Neuronal stem cell (in vitro differentiated cells): ENCODE results near the gene SLC19A1.

Experiments used
- DNase-seq: peaks from one replicate; pipeline ENCODE4 v3.0.0-alpha.2; 2013; ENCODE audit warnings: low spot score
- H2AFZ ChIP-seq: one replicate; pipeline ENCODE4 v1.6.1; 2013; ENCODE audit warnings: mild to moderate bottlenecking, low read length, inconsistent platforms
- H2AK5ac ChIP-seq: 2 replicates; pipeline ENCODE4 v1.6.1; 2013; ENCODE audit warnings: low read depth, mild to moderate bottlenecking, inconsistent platforms, low read length, moderate library complexity, mixed read lengths
- H2BK120ac ChIP-seq: 2 replicates; pipeline ENCODE4 v1.6.1; 2013; ENCODE audit warnings: low read depth, mild to moderate bottlenecking, inconsistent platforms, low read length, moderate library complexity, mixed read lengths
- H2BK12ac ChIP-seq: one replicate; pipeline ENCODE4 v1.6.1; 2013; ENCODE audit warnings: low read length, inconsistent platforms
- H2BK15ac ChIP-seq: 2 replicates; pipeline ENCODE4 v1.6.1; 2013; ENCODE audit warnings: mild to moderate bottlenecking, low read length, inconsistent platforms, mixed read lengths
- H2BK5ac ChIP-seq: one replicate; pipeline ENCODE4 v1.6.1; 2013; ENCODE audit warnings: inconsistent platforms, mild to moderate bottlenecking, low read length, moderate library complexity
- H3K14ac ChIP-seq: one replicate; pipeline ENCODE4 v1.6.1; 2013; ENCODE audit warnings: low read length, inconsistent platforms
- H3K18ac ChIP-seq: 2 replicates; pipeline ENCODE4 v1.6.1; 2013; ENCODE audit warnings: low read length, inconsistent platforms
- H3K23ac ChIP-seq: 2 replicates; pipeline ENCODE4 v1.6.1; 2013; ENCODE audit warnings: low read depth, mild to moderate bottlenecking, mixed read lengths, low read length, inconsistent platforms; ENCODE audit not compliant: poor library complexity
- H3K27ac ChIP-seq: replicated peaks from 3 replicates; pipeline ENCODE4 v1.5.1; 2013; ENCODE audit warnings: low read length, inconsistent platforms
- H3K27me3 ChIP-seq, 3 experiments: 2 replicates each; pipeline ENCODE4 v1.6.1; 2013; ENCODE audit warnings: low read length in 3 of 3, mild to moderate bottlenecking in 2 of 3, inconsistent platforms in 1 of 3, low read depth in 1 of 3, mixed read lengths in 1 of 3, moderate library complexity in 1 of 3; ENCODE audit not compliant: control insufficient read depth in 3 of 3, insufficient read depth in 3 of 3
- H3K36me3 ChIP-seq, 2 donors: replicated peaks in 1 of 2; 2 replicates each; pipeline ENCODE4 v1.6.1; 2013; ENCODE audit warnings: low read length in 2 of 2; ENCODE audit not compliant: control insufficient read depth in 2 of 2, insufficient read depth in 2 of 2
- H3K4ac ChIP-seq: 2 replicates; pipeline ENCODE4 v1.6.1; 2013; ENCODE audit warnings: inconsistent platforms, mild to moderate bottlenecking, low read length, moderate library complexity
- H3K4me1 ChIP-seq, 2 donors: 1 replicate in 1 of 2; 2 replicates in 1 of 2; pipeline ENCODE4 v1.6.1; 2013; ENCODE audit warnings: low read length in 2 of 2, low read depth in 1 of 2; ENCODE audit not compliant: control insufficient read depth in 2 of 2, insufficient read depth in 1 of 2
- H3K4me2 ChIP-seq: one replicate; pipeline ENCODE4 v1.6.1; 2013; ENCODE audit warnings: mild to moderate bottlenecking, low read length, inconsistent platforms; ENCODE audit not compliant: insufficient read depth, poor library complexity, severe bottlenecking
- H3K4me3 ChIP-seq, 2 donors: 2 replicates each; pipeline ENCODE4 v1.5.1; 2013; ENCODE audit warnings: low read length in 2 of 2, mild to moderate bottlenecking in 2 of 2, inconsistent platforms in 1 of 2, moderate library complexity in 1 of 2
- H3K79me1 ChIP-seq: one replicate; pipeline ENCODE4 v1.6.1; 2013; ENCODE audit warnings: low read depth, mild to moderate bottlenecking, inconsistent platforms, low read length, moderate library complexity
- H3K9ac ChIP-seq: one replicate; pipeline ENCODE4 v1.6.1; 2013; ENCODE audit warnings: mild to moderate bottlenecking, low read depth, low read length, inconsistent platforms; ENCODE audit not compliant: poor library complexity
- H3K9me3 ChIP-seq, 2 donors: replicated peaks in 1 of 2; 2 replicates each; pipeline versions ENCODE3 to v1.6.1; 2013; ENCODE audit warnings: low read length in 2 of 2, mild to moderate bottlenecking in 2 of 2, inconsistent platforms in 1 of 2, low read depth in 1 of 2, mixed read lengths in 1 of 2, moderate library complexity in 1 of 2; ENCODE audit not compliant: control insufficient read depth in 2 of 2, insufficient read depth in 1 of 2
- H4K8ac ChIP-seq: one replicate; pipeline ENCODE4 v1.6.1; 2013; ENCODE audit warnings: low read depth, mild to moderate bottlenecking, inconsistent platforms, low read length, moderate library complexity
- H4K91ac ChIP-seq: one replicate; pipeline ENCODE4 v1.6.1; 2013; ENCODE audit warnings: low read length, low read depth, mild to moderate bottlenecking, inconsistent platforms; ENCODE audit not compliant: poor library complexity
- WGBS, 2 donors: extraction: QIAGEN DNeasy Blood & Tissue Kit; methylation state at CpG; one replicate each; pipeline ENCODE4 v1.1.7; 2013; ENCODE audit warnings: missing lambda C conversion rate in 2 of 2, mixed read lengths in 1 of 2; ENCODE audit not compliant: insufficient read length in 2 of 2, insufficient replicate concordance in 1 of 2; ENCODE audit errors: extremely low coverage in 2 of 2; 5-methylcytosine and 5-hydroxymethylcytosine counted together

The SLC19A1 gene

GRCh38 chr21:45474323-45474950 is 67.8 kb downstream of the SLC19A1 start:
- H3K4me1 ChIP-seq = peaks cover 10 to 23% of the 10 kb centered on the region in 2 donors
- peak overlapping the region; percentile 69 for H2BK5ac ChIP-seq
- no peak overlapping the region for H3K4ac ChIP-seq
- peak overlapping the region; percentile 83 for H2BK15ac ChIP-seq
- peak overlapping the region; percentile 88 for H2BK120ac ChIP-seq
- H3K4me3 ChIP-seq = no peak overlapping the region
- peaks cover 0 to 11% of the 10 kb centered on the region in 2 donors for H3K9me3 ChIP-seq
- H3K79me1 ChIP-seq = peaks cover 17% of the 10 kb centered on the region
- no peak overlapping the region for H3K27ac ChIP-seq
- H3K4me2 ChIP-seq = no peak overlapping the region
- H3K9ac ChIP-seq = no peak overlapping the region
- no CpG with 5 or more reads among the region's 18 CpGs for WGBS, 2 donors
- peak overlapping the region; percentile 63 for H3K14ac ChIP-seq
- H3K23ac ChIP-seq = peak overlapping the region; percentile 94
- peak overlapping the region; percentile 78 for H3K18ac ChIP-seq
- peak overlapping the region; percentile 23 for H2AK5ac ChIP-seq
- DNase-seq = no peak
- H4K91ac ChIP-seq = no peak overlapping the region
- H3K27me3 ChIP-seq = peaks cover 0 to 33% (median 5%) of the 10 kb centered on the region in 3 experiments
- no peak overlapping the region for H4K8ac ChIP-seq
- H2BK12ac ChIP-seq = peak overlapping the region; percentile 98
- no peak overlapping the region for H2AFZ ChIP-seq
- peaks cover 0 to 20% of the 10 kb centered on the region in 2 donors for H3K36me3 ChIP-seq

GRCh38 chr21:45473496-45474322 is 68.5 kb downstream of the SLC19A1 start:
- H2BK120ac ChIP-seq = peak overlapping the region; percentile 81
- peaks cover 0 to 7% of the 10 kb centered on the region in 2 donors for H3K9me3 ChIP-seq
- peak overlapping the region; percentile 51 for H3K18ac ChIP-seq
- peaks cover 13 to 27% of the 10 kb centered on the region in 2 donors for H3K4me1 ChIP-seq
- no peak overlapping the region for H4K8ac ChIP-seq
- H2AFZ ChIP-seq = no peak overlapping the region
- H2AK5ac ChIP-seq = peak overlapping the region; percentile 94
- peak overlapping the region; percentile 8 for H3K23ac ChIP-seq
- H3K14ac ChIP-seq = peak overlapping the region; percentile 92
- no peak for DNase-seq
- H3K79me1 ChIP-seq = peaks cover 17% of the 10 kb centered on the region
- H3K4me2 ChIP-seq = no peak overlapping the region
- H3K4ac ChIP-seq = peak overlapping the region; percentile 24
- H4K91ac ChIP-seq = no peak overlapping the region
- H2BK12ac ChIP-seq = no peak overlapping the region
- H2BK15ac ChIP-seq = peak overlapping the region; percentile 76
- H3K4me3 ChIP-seq = no peak overlapping the region
- H3K9ac ChIP-seq = no peak overlapping the region
- H2BK5ac ChIP-seq = peak overlapping the region; percentile 89
- H3K27ac ChIP-seq = no peak overlapping the region
- peaks cover 0 to 37% (median 0%) of the 10 kb centered on the region in 3 experiments for H3K27me3 ChIP-seq
- WGBS, 2 donors = no CpG with 5 or more reads among the region's 24 CpGs
- peaks cover 0 to 13% of the 10 kb centered on the region in 2 donors for H3K36me3 ChIP-seq

DNA sequence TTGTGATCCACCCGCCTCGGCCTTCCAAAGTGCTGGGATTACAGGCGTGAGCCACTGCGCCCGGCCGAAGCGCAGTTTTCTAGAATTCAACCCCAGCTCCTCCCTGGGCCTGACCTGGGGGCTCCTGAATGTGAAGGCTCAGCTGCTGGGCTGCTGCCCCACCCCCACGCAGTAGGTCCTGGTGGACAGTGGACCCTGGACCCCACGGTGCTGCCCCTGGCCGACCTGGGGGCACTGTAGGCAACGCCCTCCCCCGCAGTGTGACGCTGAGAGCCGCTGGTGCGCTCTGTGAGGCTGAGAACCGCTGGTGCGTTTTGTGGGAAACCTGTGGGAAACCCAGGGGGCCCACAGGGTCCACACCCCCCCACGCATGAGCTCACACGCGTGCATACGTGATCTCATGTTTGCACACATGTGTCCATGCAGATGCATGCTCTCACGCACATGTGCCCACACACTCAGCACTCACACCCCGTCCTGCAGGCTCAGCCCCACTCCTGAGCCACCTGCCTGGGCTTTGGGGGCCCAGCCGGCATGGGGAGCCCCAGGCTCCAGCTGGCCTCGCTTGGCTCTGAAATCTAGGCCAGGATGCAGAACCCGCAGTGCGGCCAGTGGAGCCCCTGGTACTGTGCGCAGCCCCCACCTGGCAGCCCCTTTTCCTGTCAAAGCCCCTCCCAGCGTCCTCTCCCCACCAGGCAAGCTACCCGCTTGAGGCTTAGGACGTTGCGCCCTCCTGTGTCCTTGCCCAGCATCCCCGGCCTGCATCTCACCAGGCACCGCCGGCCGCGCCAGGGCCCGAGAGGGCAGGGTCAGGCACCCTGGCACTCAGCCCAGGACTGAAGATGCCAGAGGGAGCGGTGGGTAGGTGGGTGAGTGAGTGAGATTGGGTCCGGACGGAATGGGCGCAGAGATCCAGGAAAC is 69.5 kb downstream of the SLC19A1 start:
- Histone ChIP-seq H4K8ac (peak overlapping the region; percentile 95), H3K9me3 (peaks cover 0 to 7% of the 10 kb centered on the region in 2 donors), H2BK120ac (no peak overlapping the region), H3K27ac (no peak overlapping the region), H3K27me3 (peaks cover 0 to 46% (median 0%) of the 10 kb centered on the region in 3 experiments), H3K79me1 (peaks cover 21% of the 10 kb centered on the region), H3K18ac (peak overlapping the region; percentile 92), H3K23ac (peak overlapping the region; percentile 86), H3K4me3 (no peak overlapping the region), H3K9ac (peak overlapping the region; percentile 55), H2BK12ac (peak overlapping the region; percentile 95), H3K36me3 (peaks cover 0 to 11% of the 10 kb centered on the region in 2 donors), H3K14ac (peak overlapping the region; percentile 92), H3K4me2 (no peak overlapping the region), H2BK5ac (peak overlapping the region; percentile 89), H2AFZ (no peak overlapping the region), H2BK15ac (peak overlapping the region; percentile 76), H3K4ac (peak overlapping the region; percentile 70), H4K91ac (no peak overlapping the region), H3K4me1 (peaks cover 10 to 27% of the 10 kb centered on the region in 2 donors), H2AK5ac (peak overlapping the region; percentile 94)
- WGBS, 2 donors = no CpG with 5 or more reads among the region's 42 CpGs
- no peak for DNase-seq
